Hematopoietic multipotent progenitor cell treated with erythropoietin and hydrocortisone succinate and interleukin-3 and kit ligand, for 8 days (in vitro differentiated cells): Measurements from ENCODE around the gene USP14.

Experiments
- DNase-seq: peaks from one replicate; pipeline ENCODE4 v3.0.0-alpha.2; 2015

Gene USP14

DNA sequence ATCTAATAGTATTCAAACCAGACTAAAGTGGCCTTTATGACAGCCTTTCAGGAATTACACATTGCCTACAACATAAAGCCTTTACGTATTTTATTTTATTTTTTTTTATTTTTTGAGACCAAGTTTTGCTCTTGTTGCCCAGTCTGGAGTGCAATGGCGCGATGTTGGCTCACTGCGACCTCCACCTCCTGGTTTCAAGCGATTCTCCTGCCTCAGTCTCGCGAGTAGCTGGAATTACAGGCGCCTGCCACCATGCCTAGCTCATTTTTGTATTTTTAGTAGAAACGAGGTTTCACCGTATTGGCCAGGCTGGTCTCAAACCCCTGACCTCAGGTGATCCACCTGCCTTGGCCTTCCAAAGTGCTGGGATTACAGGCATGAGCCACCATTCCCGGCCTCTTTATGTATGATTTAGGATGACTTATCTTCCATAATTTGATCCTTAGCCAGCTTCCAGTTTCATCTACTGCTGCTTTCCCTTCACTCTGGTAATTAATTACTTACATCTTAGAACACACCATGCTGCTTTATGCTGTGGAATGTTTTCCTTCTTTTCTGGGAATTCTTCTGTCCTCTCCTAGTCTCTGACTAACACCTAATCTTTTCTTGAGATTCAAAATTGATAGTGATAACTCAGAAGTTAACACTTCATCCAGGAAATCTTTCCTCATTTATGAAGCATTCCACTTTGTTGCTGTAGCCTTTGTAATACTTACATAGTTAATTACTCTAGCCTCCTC lies 2.6 kb downstream of the USP14 start:
- no peak for DNase-seq

GRCh38 chr18:172361-172760 lies 14.0 kb downstream of the USP14 start:
- DNase-seq: no peak

DNA sequence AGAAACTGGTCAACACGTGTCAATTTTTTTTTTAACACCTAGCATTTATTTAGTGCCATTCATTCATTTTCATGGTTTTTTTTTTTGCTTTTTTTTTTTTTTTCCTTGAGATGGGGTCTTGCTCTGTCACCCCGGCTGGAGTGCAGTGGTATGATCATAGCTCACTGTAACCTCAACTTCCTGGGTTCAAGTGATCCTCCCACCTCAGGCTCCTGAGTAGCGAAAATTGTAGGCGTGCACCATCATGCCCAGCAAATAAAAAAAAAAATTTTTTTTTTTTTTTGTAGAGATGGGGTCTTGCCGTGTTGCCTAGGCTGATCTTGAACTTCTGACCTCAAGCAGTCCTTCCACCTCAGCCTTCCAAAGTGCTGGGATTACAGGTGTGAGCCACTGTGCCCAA lies 21.1 kb downstream of the USP14 start:
- no peak for DNase-seq

- DNase-seq: no peak
Observed at GRCh38 chr18:181711-182110, 23.4 kb downstream of the USP14 start.

DNA sequence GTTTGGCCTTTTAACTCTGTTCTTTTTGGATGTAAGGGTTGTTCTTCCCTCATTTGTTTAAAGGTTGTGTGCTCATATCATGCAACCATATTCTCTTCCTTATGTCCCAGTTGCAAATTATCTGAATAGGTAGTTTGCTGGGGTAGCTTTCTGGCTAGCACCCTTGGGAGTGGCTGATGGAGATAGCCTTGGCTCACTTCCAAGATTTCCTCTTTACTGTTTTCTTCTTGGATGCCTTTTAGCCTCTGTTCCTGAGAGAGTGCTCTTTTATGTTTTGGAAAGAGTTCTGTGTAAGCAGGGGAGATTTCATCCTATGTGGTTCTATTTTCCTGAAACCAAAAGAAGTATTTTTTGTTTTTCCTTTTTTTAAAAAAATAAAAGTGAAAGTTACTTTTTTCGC lies 25.4 kb downstream of the USP14 start:
- DNase-seq: peak; percentile 42

DNA sequence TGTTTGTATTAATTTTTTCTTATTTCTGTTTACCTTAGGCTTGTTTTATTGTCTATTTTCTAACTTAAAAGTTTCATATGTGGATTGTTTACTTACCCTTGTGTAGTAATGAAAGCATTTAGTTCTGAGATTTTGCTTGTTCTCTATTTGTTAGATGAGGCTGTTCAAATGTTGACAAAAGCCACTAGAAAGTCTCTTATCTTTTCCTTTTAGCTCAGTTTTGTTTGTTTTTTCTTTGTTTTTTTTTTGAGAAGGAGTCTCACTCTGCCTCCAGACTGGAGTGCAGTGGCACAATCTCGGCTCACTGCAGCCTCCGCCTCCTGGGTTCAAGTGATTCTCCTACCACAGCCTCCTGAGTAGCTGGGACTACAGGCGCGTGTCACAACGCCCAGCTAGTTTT lies 30.9 kb downstream of the USP14 start:
- no peak for DNase-seq

DNA sequence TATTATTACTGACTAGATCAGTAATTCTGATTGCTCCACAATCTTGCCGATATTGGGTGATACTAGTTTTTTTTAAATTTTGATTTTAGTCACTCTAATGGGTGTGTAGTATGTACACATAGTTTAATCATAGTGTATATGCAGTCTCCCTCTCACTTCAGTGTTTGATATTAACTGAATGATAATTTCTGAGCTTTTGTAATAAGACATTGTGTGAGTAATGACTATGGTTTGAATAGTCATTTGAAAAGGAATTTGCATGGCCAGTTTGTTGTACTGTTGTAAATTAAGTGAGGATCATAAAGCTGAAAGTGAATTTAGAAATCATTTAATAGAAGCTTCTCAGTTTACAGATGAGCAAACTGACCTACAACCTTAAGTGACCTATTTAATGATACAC lies 33.4 kb downstream of the USP14 start:
- DNase-seq: no peak

DNA sequence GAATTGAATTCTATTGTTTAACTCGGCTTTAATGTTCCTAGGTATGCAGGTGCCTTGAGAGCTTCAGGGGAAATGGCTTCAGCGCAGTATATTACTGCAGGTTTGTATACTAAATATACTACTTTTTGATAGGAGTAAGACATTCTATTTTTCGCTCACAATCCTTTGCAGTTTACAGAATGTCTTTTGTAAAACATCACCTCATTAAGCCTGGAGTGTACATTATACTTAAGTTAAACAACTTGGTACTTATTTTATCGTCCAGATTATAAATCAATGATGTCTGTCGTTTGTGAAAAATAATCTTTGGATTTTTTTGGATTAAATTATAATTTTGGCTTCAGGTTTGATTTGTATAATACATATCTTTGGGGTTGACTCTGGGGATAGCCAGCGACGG lies 34.4 kb downstream of the USP14 start:
- no peak for DNase-seq

GRCh38 chr18:195651-196050 lies 37.3 kb downstream of the USP14 start:
- no peak for DNase-seq

- DNase-seq: no peak
Observed at GRCh38 chr18:199214-199613, 40.9 kb downstream of the USP14 start.

DNA sequence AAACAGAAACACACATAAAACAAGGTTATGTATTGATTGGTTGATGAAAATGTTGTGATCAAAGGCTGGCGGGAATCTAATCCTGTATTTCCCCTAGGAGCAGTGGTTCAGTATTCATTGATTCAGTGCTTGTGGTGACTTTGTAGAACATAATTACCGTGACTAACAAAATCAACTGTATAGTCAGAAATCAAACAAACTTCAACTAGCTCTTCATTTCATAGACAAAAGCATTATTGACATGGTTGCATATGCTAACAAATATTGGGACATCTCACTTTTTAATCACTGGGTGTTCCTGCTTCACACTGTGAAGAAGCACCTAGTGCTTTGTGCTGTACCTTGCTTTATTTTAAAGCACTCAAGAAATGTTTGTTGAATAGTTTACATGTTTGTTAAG lies 41.4 kb downstream of the USP14 start:
- no peak for DNase-seq

DNA sequence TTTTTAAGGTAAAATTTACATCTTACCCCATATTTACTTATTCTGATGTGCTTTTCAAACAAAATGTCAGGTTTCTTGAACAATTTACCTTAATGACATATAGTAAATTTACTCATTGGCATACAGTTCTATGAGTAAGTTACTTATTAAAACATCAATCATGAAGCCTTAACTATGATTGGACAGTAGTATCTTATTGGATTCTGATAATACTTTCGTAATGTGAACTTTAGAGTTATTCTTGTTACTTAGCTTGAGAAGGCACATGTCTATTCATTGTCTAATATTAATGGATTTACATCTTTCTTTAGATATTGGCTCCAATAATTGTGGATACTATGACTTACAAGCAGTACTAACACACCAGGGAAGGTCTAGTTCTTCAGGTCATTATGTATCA lies 51.7 kb downstream of the USP14 start:
- DNase-seq: no peak

- no peak for DNase-seq
Observed at GRCh38 chr18:210733-211132, 52.4 kb downstream of the USP14 start.

DNA sequence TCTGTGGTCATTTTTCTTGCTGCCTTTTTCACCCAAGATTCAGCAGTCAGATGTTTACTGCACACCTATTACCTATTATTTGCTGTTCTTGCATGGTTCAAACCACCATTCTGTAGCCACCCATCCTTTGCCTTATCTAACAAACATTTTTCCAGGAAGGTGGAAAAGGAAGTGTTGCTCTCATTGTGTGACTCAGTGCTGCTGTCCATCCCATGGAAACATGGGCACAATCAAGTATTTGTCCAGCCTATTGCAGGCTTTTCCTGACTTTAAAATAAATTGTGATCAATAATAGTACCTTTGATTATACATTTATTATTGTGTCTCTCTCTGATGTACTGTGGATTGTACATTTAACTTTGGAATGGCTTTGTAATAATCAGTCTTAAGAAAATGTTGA lies 53.2 kb downstream of the USP14 start:
- DNase-seq: no peak

DNA sequence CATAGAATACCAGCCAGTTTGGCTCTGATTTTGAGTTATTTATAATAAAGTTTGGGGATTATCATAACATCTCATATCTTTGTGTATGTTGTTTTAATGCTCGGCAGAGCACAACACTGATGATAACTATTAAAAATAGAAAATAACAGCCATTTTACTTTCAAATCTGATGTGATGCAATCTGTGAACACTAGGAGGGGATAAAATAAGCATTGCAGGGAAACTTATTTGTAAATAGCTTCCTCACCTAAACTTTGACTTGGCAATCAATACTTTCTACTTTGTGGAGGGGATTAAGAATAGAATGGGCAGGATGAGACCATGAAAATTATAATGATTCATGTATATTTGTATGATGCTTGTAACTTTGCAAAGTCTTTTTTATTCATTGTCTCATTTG lies 54.4 kb downstream of the USP14 start:
- no peak for DNase-seq

DNA sequence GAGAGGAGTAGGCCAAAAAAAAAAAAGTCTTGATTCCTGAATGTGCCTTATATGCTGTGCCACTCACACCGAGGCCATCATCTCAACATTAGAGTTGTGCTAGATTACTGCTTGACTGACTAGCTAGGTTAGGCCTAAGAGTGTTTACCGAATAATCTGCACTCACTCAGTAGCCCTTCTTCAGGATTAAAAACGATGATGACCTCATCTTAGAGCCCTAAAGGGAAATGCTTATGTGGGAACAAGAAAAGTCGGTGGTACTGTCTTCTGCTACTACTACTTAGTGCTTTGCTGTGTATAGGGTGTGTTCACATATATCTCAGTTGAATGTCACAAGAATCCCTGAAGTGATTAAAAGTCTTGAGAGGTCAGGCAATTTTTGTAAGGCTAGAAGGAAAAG lies 55.1 kb downstream of the USP14 start:
- no peak for DNase-seq

DNA sequence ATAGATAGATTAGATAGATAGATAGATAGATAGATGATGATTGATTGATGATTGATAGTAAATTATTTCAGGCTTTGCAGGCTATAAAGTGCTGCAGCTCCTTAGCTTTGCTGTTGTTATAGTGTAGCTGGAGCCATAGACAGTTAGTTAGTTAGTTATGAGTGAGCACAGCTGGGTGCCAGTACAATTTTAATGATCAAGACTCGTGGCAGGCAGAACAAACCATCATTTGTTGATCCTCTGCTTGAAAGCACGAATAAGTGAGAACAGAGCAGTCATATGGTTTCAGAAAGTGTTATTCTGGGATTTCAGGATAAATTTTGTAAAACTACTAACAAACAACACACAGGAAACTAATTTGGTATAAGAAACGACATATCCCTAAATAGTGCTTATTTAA lies 55.6 kb downstream of the USP14 start:
- no peak for DNase-seq

DNA sequence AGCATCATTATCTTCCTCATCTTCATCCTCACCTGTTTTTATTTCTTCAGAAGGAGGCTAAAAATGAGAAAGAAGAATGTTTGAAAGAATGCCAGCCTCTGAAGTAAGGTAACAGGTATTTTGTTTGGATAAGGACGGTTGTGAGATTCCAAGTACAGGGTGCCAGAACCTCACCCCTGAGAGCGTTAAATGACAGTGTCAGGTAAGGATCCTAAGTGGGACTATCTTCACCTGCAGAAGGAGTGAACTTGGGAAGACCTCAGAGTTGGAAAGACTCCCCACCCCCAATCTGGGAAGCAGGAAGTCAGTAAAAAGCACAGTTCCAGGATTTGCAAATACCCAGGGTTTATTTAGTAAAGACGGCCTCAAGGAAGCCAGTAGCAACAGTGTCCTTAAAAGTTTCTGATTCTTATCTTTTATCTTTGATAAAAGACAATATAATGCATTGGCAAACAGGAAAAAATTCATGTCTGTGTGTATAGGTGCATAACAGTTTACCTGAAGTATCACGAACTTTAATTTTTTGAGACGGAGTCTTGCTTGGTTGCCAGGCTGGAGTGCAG lies 57.2 kb downstream of the USP14 start:
- DNase-seq: no peak

DNA sequence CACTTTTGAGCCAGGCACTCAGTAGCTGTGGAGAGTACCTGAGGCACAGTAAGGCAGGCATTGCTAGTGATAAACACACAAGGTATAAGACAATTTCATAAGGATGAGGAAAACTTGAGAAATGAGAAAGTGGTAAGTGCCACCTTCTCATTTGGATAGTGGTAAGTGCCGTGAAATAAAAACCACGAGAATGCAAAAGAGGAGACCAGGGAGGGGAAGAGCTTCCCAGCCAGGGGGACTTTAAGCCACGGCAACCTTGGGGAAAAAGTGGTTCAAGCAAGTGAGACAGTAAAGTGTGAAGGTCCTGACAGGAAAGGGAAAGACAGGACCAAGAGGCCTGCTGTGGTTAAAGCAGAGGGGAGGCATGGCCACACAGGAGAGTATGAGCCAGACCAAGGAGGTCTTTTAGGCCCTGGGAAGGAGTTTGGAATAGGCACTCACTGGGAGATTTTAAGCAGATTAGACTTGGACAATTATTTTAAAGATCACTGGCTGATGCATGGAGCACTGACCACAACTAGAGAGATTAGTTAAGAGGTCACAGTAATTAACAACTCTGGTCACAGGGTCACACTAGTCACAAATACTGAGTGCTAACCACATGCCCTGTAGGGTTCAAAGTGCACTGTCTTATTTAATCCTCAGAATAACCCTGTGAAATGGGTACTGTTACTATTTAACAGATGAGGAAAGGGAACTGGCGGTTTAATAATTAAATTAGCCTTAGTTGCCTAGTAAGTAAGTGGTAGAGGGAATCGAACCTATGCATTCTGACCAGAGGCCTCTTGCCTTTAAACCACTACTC lies 59.4 kb downstream of the USP14 start:
- DNase-seq: no peak

DNA sequence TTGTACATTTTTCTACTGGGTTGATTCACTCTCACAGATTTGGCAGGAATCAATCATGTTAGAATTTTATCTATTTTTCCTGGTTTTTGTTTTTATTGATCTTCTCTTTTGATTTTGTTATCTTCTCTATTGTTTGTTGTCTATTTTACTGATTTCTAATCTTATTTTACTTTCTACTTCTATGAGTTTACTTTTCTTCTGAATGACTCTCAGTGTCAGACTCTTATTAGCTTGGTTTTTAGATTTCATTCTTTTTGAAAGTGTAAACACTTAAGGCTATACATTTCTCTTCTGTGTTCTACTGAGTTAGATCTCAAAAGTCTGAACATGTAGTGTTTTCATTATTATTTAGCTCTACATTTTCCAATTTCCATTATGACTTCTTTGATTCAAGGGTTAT lies 62.4 kb downstream of the USP14 start:
- DNase-seq: no peak

DNA sequence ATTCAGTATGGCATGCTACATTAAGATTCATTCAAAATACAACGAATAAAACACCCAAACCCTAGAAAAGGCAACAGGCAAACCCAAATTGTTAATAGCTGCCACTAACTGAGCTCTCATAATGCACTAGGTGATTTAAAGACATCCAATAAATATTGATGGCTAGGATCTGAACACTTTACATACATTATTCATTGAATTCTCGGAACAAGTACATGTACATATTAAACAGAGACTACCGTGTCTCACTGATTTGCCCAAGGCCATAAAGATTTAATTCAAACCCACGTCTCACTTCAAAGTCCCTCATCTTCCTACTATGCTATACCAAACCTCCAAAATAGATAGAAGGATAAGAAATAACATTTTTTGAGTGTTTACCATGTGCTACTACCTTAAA lies 67.4 kb downstream of the USP14 start:
- DNase-seq: no peak

DNA sequence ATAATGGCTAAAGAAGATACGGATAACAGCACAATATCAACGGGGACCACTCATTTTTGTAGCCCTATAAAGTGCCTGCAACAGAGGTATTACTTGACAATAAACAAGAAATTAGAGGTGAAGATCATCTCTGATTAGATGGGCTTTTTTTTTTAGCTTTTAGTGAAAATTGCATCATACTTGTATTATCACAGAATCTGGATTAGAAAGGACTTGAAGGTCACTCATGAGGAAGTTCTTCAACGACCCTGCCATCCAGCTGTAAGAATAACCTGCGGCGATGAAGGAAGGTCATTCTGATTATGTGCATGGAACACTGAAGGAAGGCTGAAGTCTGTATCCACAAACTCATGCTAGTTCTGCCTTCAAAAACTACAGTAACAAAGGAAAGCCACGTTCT lies 69.0 kb downstream of the USP14 start:
- DNase-seq: no peak

DNA sequence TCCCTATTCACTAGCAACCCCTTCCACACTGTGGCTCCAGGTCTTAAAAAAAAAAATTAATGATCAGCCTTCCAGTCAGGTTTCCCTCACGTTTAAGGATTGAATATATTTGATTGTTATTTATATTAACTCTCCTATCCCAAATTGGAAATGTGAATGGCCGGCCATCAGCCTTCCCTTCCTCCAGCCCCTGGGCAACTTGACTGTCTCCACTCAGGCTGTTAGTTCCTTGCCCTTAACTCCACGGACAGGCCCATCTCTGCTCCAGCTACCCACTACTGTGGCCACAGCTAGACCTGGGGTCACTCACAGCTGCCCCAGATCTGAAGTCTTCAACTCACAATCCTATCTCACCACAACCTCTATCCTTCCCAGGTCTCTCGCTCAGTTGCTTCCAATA lies 69.5 kb downstream of the USP14 start:
- DNase-seq: no peak

DNA sequence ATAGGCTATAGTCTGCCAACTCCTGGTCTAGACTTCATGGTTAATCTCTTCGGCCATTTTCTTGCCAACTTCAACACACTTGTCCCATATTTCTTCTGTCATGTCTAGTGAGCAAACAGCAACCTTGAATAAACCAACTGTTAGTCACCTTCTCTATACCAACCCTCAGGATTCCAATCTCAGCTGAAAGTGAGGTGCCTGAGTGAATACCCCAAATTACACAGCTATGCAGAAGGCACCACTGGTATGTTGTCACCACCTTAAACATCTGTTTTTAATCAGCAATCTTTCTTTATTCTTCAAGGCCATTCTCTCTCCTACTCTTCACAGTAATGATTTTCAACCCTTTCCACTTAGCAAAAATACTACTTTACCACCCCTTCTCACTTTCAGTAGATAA lies 70.2 kb downstream of the USP14 start:
- no peak for DNase-seq
